ENCODE measurements around the gene SP140L.
"Not testable (repeated sequence)": the region's sequence is repeated elsewhere in the genome, so short reads cannot be mapped to it uniquely, and the experiment has no call there.

Gene SP140L

GRCh38 chr2:230335461-230335863, 8.5 kb downstream of the SP140L start:
- Mint-ChIP-seq H3K9me3 (no peaks in the 10 kb centered on the region), H3K27me3 (ENCODE audit: low read depth) (no peaks in the 10 kb centered on the region), H3K4me3 (peak overlapping the region; percentile 69), H3K4me1 (ENCODE audit: low read depth) (peaks cover 52% of the 10 kb centered on the region), H3K27ac (peak overlapping the region; percentile 73), H3K36me3 (ENCODE audit: low read depth) (peaks cover 58% of the 10 kb centered on the region)

- peaks cover 47% of the 10 kb centered on the region for H3K4me1 Mint-ChIP-seq (ENCODE audit: low read depth)
- peak overlapping the region; percentile 69 for H3K4me3 Mint-ChIP-seq
- peak overlapping the region; percentile 73 for H3K27ac Mint-ChIP-seq
- H3K36me3 Mint-ChIP-seq (ENCODE audit: low read depth): peaks cover 53% of the 10 kb centered on the region
- no peaks in the 10 kb centered on the region for H3K9me3 Mint-ChIP-seq
- no peaks in the 10 kb centered on the region for H3K27me3 Mint-ChIP-seq (ENCODE audit: low read depth)
Measured at GRCh38 chr2:230335864-230336506, 9.0 kb downstream of the SP140L start.

GRCh38 chr2:230341936-230342528, 15.0 kb downstream of the SP140L start:
- not testable (repeated sequence) for H3K27me3 Mint-ChIP-seq (ENCODE audit: low read depth); H3K27ac Mint-ChIP-seq; H3K4me3 Mint-ChIP-seq
- peaks cover 55% of the 10 kb centered on the region for H3K36me3 Mint-ChIP-seq (ENCODE audit: low read depth)
- peaks cover 34% of the 10 kb centered on the region for H3K4me1 Mint-ChIP-seq (ENCODE audit: low read depth)
- H3K9me3 Mint-ChIP-seq: peaks cover 44% of the 10 kb centered on the region

GRCh38 chr2:230343041-230343624, 16.1 kb downstream of the SP140L start:
- Mint-ChIP-seq H3K4me1 (ENCODE audit: low read depth) (peaks cover 44% of the 10 kb centered on the region), H3K36me3 (ENCODE audit: low read depth) (peaks cover 60% of the 10 kb centered on the region), H3K9me3 (peaks cover 53% of the 10 kb centered on the region)
- H3K4me3 Mint-ChIP-seq; H3K27ac Mint-ChIP-seq; H3K27me3 Mint-ChIP-seq (ENCODE audit: low read depth): not testable (repeated sequence)

GRCh38 chr2:230343747-230344146, 16.8 kb downstream of the SP140L start:
- H3K9me3 Mint-ChIP-seq: peaks cover 53% of the 10 kb centered on the region
- peaks cover 49% of the 10 kb centered on the region for H3K4me1 Mint-ChIP-seq (ENCODE audit: low read depth)
- H3K27ac Mint-ChIP-seq: peak overlapping the region; percentile 0
- H3K27me3 Mint-ChIP-seq (ENCODE audit: low read depth): no peaks in the 10 kb centered on the region
- H3K36me3 Mint-ChIP-seq (ENCODE audit: low read depth): peaks cover 65% of the 10 kb centered on the region
- no peak overlapping the region for H3K4me3 Mint-ChIP-seq

GRCh38 chr2:230346465-230346864, 19.5 kb downstream of the SP140L start:
- Mint-ChIP-seq H3K27me3 (ENCODE audit: low read depth) (no peaks in the 10 kb centered on the region), H3K4me3 (no peak overlapping the region), H3K4me1 (ENCODE audit: low read depth) (peaks cover 70% of the 10 kb centered on the region), H3K36me3 (ENCODE audit: low read depth) (peaks cover 76% of the 10 kb centered on the region), H3K27ac (peak overlapping the region; percentile 1), H3K9me3 (peaks cover 53% of the 10 kb centered on the region)

GRCh38 chr2:230346921-230347533, 20.0 kb downstream of the SP140L start:
- Mint-ChIP-seq H3K4me1 (ENCODE audit: low read depth) (peaks cover 72% of the 10 kb centered on the region), H3K27me3 (ENCODE audit: low read depth) (no peaks in the 10 kb centered on the region), H3K27ac (peak overlapping the region; percentile 91), H3K9me3 (peaks cover 52% of the 10 kb centered on the region), H3K4me3 (no peak overlapping the region), H3K36me3 (ENCODE audit: low read depth) (peaks cover 78% of the 10 kb centered on the region)

GRCh38 chr2:230347659-230348305, 20.8 kb downstream of the SP140L start:
- H3K36me3 Mint-ChIP-seq (ENCODE audit: low read depth): peaks cover 75% of the 10 kb centered on the region
- peaks cover 68% of the 10 kb centered on the region for H3K4me1 Mint-ChIP-seq (ENCODE audit: low read depth)
- H3K27ac Mint-ChIP-seq: peak overlapping the region; percentile 91
- H3K4me3 Mint-ChIP-seq: peak overlapping the region; percentile 72
- peaks cover 48% of the 10 kb centered on the region for H3K9me3 Mint-ChIP-seq
- H3K27me3 Mint-ChIP-seq (ENCODE audit: low read depth): no peaks in the 10 kb centered on the region

- Mint-ChIP-seq H3K36me3 (ENCODE audit: low read depth) (peaks cover 69% of the 10 kb centered on the region), H3K27ac (peak overlapping the region; percentile 91), H3K9me3 (peaks cover 40% of the 10 kb centered on the region), H3K4me3 (peak overlapping the region; percentile 72), H3K27me3 (ENCODE audit: low read depth) (no peaks in the 10 kb centered on the region), H3K4me1 (ENCODE audit: low read depth) (peaks cover 63% of the 10 kb centered on the region)
Measured at GRCh38 chr2:230348787-230349186, 21.8 kb downstream of the SP140L start.

- Mint-ChIP-seq H3K4me3 (no peak overlapping the region), H3K27me3 (ENCODE audit: low read depth) (no peaks in the 10 kb centered on the region), H3K4me1 (ENCODE audit: low read depth) (peaks cover 27% of the 10 kb centered on the region), H3K36me3 (ENCODE audit: low read depth) (peaks cover 63% of the 10 kb centered on the region), H3K9me3 (peaks cover 12% of the 10 kb centered on the region), H3K27ac (no peak overlapping the region)
Measured at GRCh38 chr2:230356084-230356483, 29.1 kb downstream of the SP140L start.

- Mint-ChIP-seq H3K9me3 (peaks cover 14% of the 10 kb centered on the region), H3K4me3 (no peak overlapping the region), H3K4me1 (ENCODE audit: low read depth) (peaks cover 37% of the 10 kb centered on the region), H3K27ac (no peak overlapping the region), H3K36me3 (ENCODE audit: low read depth) (peaks cover 71% of the 10 kb centered on the region), H3K27me3 (ENCODE audit: low read depth) (no peaks in the 10 kb centered on the region)
Measured at GRCh38 chr2:230358305-230358704, 31.3 kb downstream of the SP140L start.

GRCh38 chr2:230360028-230360427, 33.0 kb downstream of the SP140L start:
- Mint-ChIP-seq H3K4me3 (no peak overlapping the region), H3K27ac (no peak overlapping the region), H3K9me3 (peaks cover 10% of the 10 kb centered on the region), H3K36me3 (ENCODE audit: low read depth) (peaks cover 78% of the 10 kb centered on the region), H3K27me3 (ENCODE audit: low read depth) (no peaks in the 10 kb centered on the region), H3K4me1 (ENCODE audit: low read depth) (peaks cover 38% of the 10 kb centered on the region)

GRCh38 chr2:230362030-230362691, 35.2 kb downstream of the SP140L start:
- Mint-ChIP-seq H3K27me3 (ENCODE audit: low read depth) (no peaks in the 10 kb centered on the region), H3K9me3 (peaks cover 10% of the 10 kb centered on the region), H3K36me3 (ENCODE audit: low read depth) (peaks cover 81% of the 10 kb centered on the region), H3K4me3 (peak overlapping the region; percentile 33), H3K27ac (peak overlapping the region; percentile 52), H3K4me1 (ENCODE audit: low read depth) (peaks cover 36% of the 10 kb centered on the region)

- Mint-ChIP-seq H3K27ac (no peak overlapping the region), H3K27me3 (ENCODE audit: low read depth) (no peaks in the 10 kb centered on the region), H3K4me1 (ENCODE audit: low read depth) (peaks cover 9% of the 10 kb centered on the region), H3K36me3 (ENCODE audit: low read depth) (peaks cover 70% of the 10 kb centered on the region), H3K9me3 (no peaks in the 10 kb centered on the region), H3K4me3 (no peak overlapping the region)
Measured at GRCh38 chr2:230382108-230382507, 55.1 kb downstream of the SP140L start.
